Epithelial cell of prostate (primary cell): ENCODE measurements around the gene CEP20.

Source experiments
- DNase-seq: peaks from one replicate; pipeline ENCODE4 v3.0.0-alpha.2; 2011; ENCODE audit warnings: low read depth, low spot score
- H3K27ac ChIP-seq: fragments of 450-650 bp; 2 replicates; pipeline ENCODE4 v1.5.1; 2017; ENCODE audit warnings: mild to moderate bottlenecking

The CEP20 gene

DNA sequence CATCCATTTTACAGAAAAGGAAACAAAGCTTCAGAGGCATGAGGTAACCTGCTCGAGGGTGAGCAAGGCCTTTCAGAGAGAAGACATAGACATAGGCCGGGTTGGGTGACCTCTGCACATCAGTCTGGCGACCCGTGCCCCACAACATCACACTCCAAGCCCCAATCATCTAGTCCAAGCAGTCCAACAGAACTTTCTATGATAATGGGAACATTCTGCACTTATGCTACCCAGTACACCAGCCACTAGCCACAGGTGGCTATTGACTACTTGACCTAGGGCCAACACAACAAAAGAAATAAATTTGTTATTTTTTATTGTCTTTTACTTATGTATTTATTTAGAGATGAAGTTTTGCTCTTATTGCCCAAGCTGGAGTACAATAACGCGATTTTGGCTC, 52.3 kb downstream of the CEP20 start:
- H3K27ac ChIP-seq = no peak overlapping the region
- no peak for DNase-seq

GRCh38 chr16:15835136-15835878, 53.1 kb downstream of the CEP20 start:
- no peak overlapping the region for H3K27ac ChIP-seq
- DNase-seq = no peak

- DNase-seq = no peak
- H3K27ac ChIP-seq = no peak overlapping the region
Observed at GRCh38 chr16:15834502-15834901, 53.9 kb downstream of the CEP20 start.

DNA sequence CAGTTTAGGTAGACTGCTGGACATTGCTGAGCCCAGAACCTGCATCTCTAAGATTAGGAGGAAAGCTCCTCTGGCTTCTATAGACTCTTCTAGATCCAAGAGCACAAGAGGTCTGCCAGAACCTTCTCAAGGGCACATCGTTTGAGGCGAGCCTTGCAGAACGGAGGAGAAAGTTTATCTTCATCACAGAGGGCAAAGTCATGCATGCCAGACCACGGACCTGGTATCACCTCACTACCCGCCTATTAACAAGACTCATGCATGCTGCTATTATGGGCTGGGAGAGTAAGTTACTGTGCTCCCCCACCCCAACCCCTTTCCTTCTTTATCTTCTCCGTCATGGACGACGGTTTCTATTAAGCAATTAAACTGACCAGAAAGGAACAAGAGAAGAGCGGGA, 54.9 kb downstream of the CEP20 start:
- no peak overlapping the region for H3K27ac ChIP-seq
- no peak for DNase-seq

GRCh38 chr16:15832241-15832640, 56.2 kb downstream of the CEP20 start:
- H3K27ac ChIP-seq = no peak overlapping the region
- no peak for DNase-seq

DNA sequence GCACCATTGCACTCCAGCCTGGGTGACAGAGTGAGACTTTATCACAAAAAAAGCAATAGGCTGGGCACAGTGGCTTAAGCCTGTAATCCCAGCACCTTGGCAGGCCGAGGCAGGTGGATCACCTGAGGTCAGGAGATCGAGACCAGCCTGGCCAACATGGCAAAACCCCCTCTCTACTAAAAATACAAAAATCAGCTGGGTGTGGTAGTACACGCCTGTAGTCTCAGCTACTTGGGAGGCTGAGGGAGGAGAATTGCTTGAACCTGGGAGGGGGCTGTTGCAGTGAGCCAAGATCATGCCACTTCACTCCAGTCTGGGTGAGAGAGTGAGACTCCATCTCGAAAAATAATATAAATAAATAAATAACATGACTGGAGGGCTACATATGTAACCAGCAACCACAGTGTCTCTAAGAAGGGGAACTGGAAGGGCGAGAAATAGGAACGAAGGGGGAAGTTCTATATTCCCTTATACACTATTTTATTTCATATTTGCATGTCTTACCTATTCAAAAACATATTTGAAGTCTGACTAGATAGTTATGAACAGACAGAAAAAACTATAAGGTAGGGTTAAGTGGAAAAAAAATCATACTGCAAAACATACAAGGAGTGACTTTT, 57.5 kb downstream of the CEP20 start:
- DNase-seq = no peak
- H3K27ac ChIP-seq = no peak overlapping the region

- H3K27ac ChIP-seq = no peak overlapping the region
- no peak for DNase-seq
Observed at GRCh38 chr16:15829460-15829859, 58.9 kb downstream of the CEP20 start.

DNA sequence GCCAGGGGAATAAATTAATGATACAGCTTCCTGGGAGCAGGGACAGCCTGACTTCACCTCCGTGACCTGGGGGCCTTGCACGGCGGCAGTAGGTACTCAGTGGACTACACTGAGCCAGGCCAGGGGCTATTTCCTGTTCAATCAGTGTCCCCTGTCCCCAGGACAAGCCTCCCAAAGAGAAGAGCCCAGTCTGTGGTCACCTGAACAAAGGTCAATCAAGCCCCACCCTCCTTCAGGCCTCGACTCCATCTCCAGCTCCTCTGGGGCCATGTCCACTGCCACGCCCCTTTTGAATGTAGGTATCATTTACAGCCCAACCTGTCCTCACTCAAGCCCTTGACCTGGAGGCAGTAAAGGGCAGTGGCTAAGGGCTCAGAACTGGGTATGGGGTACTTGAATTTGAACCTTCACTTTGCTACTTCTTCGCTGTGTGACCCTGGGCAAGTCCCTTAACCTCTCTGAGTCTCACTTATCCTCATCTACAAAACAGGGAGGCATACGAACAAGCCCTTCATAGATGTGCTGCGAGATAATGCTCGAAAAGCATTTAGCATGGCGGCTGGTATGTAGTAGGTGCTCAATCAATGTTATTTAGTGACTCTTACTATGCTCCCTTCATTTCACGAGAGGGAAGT, 60.6 kb downstream of the CEP20 start:
- DNase-seq = no peak
- no peak overlapping the region for H3K27ac ChIP-seq

DNA sequence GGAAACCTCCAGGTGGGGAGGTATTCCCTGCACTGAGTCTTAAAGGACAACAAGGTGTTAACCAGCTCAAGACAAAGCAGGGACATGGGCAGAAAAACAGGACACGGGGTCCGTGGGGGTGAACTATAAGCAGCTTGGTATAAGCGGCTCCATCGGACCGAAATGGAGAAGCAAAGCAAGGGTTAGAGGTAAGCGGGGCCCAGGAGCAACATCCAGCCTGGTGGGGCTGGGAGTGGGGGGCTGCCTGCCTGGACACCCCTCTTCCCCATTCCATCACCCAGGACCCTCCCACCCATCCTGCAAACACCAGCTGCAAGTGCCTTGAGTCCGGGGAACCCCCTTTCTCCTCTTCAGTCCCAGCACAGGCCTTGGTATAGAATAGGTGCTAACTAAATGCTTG, 61.1 kb downstream of the CEP20 start:
- no peak for DNase-seq
- no peak overlapping the region for H3K27ac ChIP-seq

- DNase-seq = no peak
- no peak overlapping the region for H3K27ac ChIP-seq
Observed at GRCh38 chr16:15825750-15826305, 62.6 kb downstream of the CEP20 start.

DNA sequence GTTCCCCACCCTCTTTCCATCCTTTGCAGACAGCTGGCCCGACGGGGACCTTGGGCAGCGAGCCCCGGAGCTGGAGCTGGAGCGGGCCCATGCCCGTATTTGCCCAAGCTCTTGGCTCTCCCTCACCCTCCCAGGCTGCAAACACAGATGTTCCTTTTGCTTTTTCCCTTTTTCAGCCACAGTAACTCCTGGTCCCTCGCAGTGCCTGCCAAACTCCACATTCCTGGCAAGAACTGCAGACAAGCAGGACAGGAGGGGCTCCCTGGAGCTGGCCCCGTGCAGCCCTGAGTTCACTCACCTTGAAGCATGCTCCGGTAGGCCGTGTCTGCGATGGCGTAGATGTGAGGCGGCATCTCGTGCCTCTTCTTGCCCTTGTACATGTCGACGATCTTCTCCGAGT, 65.4 kb downstream of the CEP20 start:
- no peak for DNase-seq
- H3K27ac ChIP-seq = no peak overlapping the region

GRCh38 chr16:15820837-15821236, 67.6 kb downstream of the CEP20 start:
- no peak overlapping the region for H3K27ac ChIP-seq
- DNase-seq = no peak

GRCh38 chr16:15819046-15819445, 69.4 kb downstream of the CEP20 start:
- DNase-seq = no peak
- no peak overlapping the region for H3K27ac ChIP-seq

GRCh38 chr16:15817446-15817845, 71.0 kb downstream of the CEP20 start:
- no peak overlapping the region for H3K27ac ChIP-seq
- no peak for DNase-seq

- DNase-seq = no peak
- H3K27ac ChIP-seq = no peak overlapping the region
Observed at GRCh38 chr16:15816228-15816627, 72.2 kb downstream of the CEP20 start.
